Astrocyte (in vitro differentiated cells and primary cell): ENCODE measurements around the gene SLC6A12.

Source experiments
- CTCF ChIP-seq: IDR thresholded peaks from 2 replicates; pipeline ENCODE4 v1.5.1; 2011; ENCODE audit warnings: low read depth, mild to moderate bottlenecking, inconsistent platforms, low read length, moderate library complexity; ENCODE audit not compliant: insufficient read depth
- EZH2 ChIP-seq: IDR thresholded peaks from 2 replicates; pipeline ENCODE4 v1.6.1; 2012; ENCODE audit warnings: mild to moderate bottlenecking, low read length, inconsistent platforms; ENCODE audit not compliant: insufficient read depth

- TF ChIP-seq CTCF (no peak), EZH2 (no peak)
These were observed 65.1 kb downstream of the SLC6A12 start for GRCh38 chr12:148676-149416.
